ENCODE data around the gene PTGES. TPM values are rescaled to one million over a fixed set of nuclear protein-coding genes. Genes with fewer than 3 reads are reported as not detected.

The PTGES gene
- polyA plus RNA-seq, 1 of the 3 experiments (the other 2 are of a cell fraction), result 5.2 TPM

DNA sequence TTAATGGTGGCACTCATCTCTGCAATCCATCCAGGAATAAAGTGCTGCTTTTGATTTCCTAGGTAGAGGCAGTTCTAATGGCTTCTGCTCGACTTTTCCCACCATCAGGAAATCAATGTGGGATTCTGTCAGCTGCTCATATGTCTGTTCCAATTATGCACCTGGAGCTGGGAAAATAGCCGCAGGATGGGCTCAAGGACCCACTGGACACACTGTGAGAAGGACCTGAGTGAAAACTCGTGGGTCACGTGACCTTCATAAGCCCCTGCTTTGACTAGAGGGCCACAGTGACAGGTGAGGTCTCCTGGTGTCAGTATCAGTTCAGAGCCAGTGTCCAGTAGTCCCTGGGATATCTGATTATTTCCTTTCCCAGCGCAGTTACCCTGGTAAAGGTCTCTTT, 17.9 kb upstream of the PTGES start:
- 77% methylated on average over 5 of the region's 5 CpGs for WGBS (ENCODE audit: low lambda C conversion rate)
- Histone ChIP-seq H3K27me3 (ENCODE audit: insufficient read depth) (no peaks in the 10 kb centered on the region), H3K4me2 (no peak overlapping the region), H2AFZ (ENCODE audit: low read depth) (no peak overlapping the region), H3K9me2 (no peaks in the 10 kb centered on the region), H4K20me1 (ENCODE audit: insufficient read depth) (no peaks in the 10 kb centered on the region), H3K4me3 (ENCODE audit: low read depth in 2 of 2, low read length in 1 of 2) (no peak overlapping the region), H3K79me2 (ENCODE audit: insufficient read depth) (no peaks in the 10 kb centered on the region), H3K27ac (ENCODE audit: low read depth in 2 of 2, low read length in 1 of 2) (no peak overlapping the region), H3K9me3 (no peaks in the 10 kb centered on the region), H3F3A (replicated peaks; ENCODE audit: insufficient read depth) (no peaks in the 10 kb centered on the region), H3K9ac (no peak overlapping the region), H3K4me1 (ENCODE audit: control insufficient read depth in 1 of 2, insufficient read depth in 2 of 2, low read depth in 1 of 2, low read length in 1 of 2) (peaks cover 0 to 4% of the 10 kb centered on the region in 2 experiments; a peak in 1 of 4 replicates), H3K36me3 (replicated peaks in 1 of 2; ENCODE audit: control insufficient read depth in 1 of 2, insufficient read depth in 2 of 2, low read length in 1 of 2) (no peaks in the 10 kb centered on the region)
- no peak for DNase-seq
- TF ChIP-seq FOSL2 (IDR thresholded peaks at IDR 0.05; ENCODE audit: borderline replicate concordance, low read depth) (no peak), EP300 (IDR thresholded peaks at IDR 0.05; ENCODE audit: borderline replicate concordance in 1 of 2, low read depth in 1 of 2, low read length in 1 of 2) (no peak)
- ChIA-PET POLR2A (no interaction called here), CTCF (interaction anchor here (0.7 to 1.2 kb wide), 2 partner anchors 33 to 128 kb away, joined by 3 to 4 read pairs; no protein-coding TSS in a partner anchor)

DNA sequence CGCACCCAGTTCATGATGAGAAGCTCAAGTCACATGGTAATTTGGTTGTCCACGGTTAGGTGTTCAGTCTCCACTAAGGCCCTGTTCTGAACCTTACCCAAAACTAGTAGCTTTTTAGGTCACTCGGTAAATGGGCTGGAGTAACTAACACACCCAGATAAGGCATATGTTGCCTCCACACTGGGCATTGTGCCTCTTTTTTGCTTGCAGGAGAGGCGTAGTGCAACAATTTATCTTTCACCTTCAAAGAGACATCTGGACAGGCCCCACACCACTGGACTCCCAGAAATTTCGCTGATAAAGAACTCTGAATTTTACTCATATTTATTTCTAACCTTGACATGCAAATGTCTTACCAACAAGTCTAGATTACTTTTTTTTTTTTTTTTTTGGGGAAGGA, 16.8 kb upstream of the PTGES start:
- no peaks in the 10 kb centered on the region; a peak in 1 of 4 replicates for H3K4me1 ChIP-seq (ENCODE audit: control insufficient read depth in 1 of 2, insufficient read depth in 2 of 2, low read depth in 1 of 2, low read length in 1 of 2)
- no peak overlapping the region for H3K4me3 ChIP-seq (ENCODE audit: low read depth in 2 of 2, low read length in 1 of 2)
- TF ChIP-seq RXRA (IDR thresholded peaks at IDR 0.05; ENCODE audit: borderline replicate concordance, low read depth), result no peak
- no peak for TF ChIP-seq RFX5 (IDR thresholded peaks at IDR 0.05; ENCODE audit: low read length)
- no peaks in the 10 kb centered on the region for H3K27me3 ChIP-seq (ENCODE audit: insufficient read depth)
- H4K20me1 ChIP-seq (ENCODE audit: insufficient read depth), result no peaks in the 10 kb centered on the region
- no peaks in the 10 kb centered on the region for H3F3A ChIP-seq (replicated peaks; ENCODE audit: insufficient read depth)
- no peaks in the 10 kb centered on the region for H3K36me3 ChIP-seq (replicated peaks in 1 of 2; ENCODE audit: control insufficient read depth in 1 of 2, insufficient read depth in 2 of 2, low read length in 1 of 2)
- no peak overlapping the region for H3K9ac ChIP-seq
- WGBS (ENCODE audit: low lambda C conversion rate), result 81% methylated on average over 5 of the region's 5 CpGs
- no peak overlapping the region for H3K4me2 ChIP-seq
- ChIA-PET POLR2A (no interaction called here), CTCF (interaction anchor here (1.2 to 1.8 kb wide), 2 partner anchors 32 to 127 kb away, joined by 4 to 6 read pairs; no protein-coding TSS in a partner anchor)
- no peak overlapping the region for H2AFZ ChIP-seq (ENCODE audit: low read depth)
- H3K79me2 ChIP-seq (ENCODE audit: insufficient read depth), result no peaks in the 10 kb centered on the region
- no peak overlapping the region for H3K27ac ChIP-seq (ENCODE audit: low read depth in 2 of 2, low read length in 1 of 2)
- H3K9me3 ChIP-seq, result no peaks in the 10 kb centered on the region
- H3K9me2 ChIP-seq, result no peaks in the 10 kb centered on the region
- no peak for DNase-seq

DNA sequence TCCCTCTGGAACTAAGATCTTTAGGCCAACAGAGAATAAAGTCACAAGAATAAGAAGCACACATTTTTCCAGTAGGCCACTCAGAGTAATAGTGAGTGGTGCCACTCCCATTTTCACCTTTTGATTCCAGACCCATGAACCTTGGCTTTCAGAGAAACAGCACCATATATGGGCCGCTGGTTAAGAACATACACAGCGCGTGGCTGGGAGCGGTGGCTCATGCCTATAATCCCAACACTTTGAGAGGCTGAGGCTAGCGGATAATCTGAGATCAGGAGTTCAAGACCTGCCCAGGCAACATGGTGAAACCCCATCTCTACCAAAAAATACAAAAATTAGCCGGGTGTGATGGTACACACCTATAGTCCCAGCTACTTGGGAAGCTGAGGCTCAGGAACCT, 15.6 kb upstream of the PTGES start:
- no peaks in the 10 kb centered on the region for H3K9me3 ChIP-seq
- POLR2A ChIA-PET, result no interaction called here

More for the DNA sequence above, 15.6 kb upstream of the PTGES start:
- H4K20me1 ChIP-seq (ENCODE audit: insufficient read depth), result no peaks in the 10 kb centered on the region
- no peak overlapping the region for H3K27ac ChIP-seq (ENCODE audit: low read depth in 2 of 2, low read length in 1 of 2)
- no peak overlapping the region for H3K9ac ChIP-seq
- CTCF ChIA-PET, result interaction anchor here (1.8 to 2.9 kb wide), 2 partner anchors 30 to 42 kb away, joined by 6 to 14 read pairs; no protein-coding TSS in a partner anchor
- no peaks in the 10 kb centered on the region for H3K79me2 ChIP-seq (ENCODE audit: insufficient read depth)
- no peaks in the 10 kb centered on the region for H3K9me2 ChIP-seq
- 94% methylated on average over 6 of the region's 6 CpGs for WGBS (ENCODE audit: low lambda C conversion rate)
- H3K4me1 ChIP-seq (ENCODE audit: control insufficient read depth in 1 of 2, insufficient read depth in 2 of 2, low read depth in 1 of 2, low read length in 1 of 2), result no peaks in the 10 kb centered on the region
- H3K4me2 ChIP-seq, result no peak overlapping the region
- no peak for DNase-seq
- H3K4me3 ChIP-seq (ENCODE audit: low read depth in 2 of 2, low read length in 1 of 2), result no peak overlapping the region
- no peaks in the 10 kb centered on the region for H3K36me3 ChIP-seq (replicated peaks in 1 of 2; ENCODE audit: control insufficient read depth in 1 of 2, insufficient read depth in 2 of 2, low read length in 1 of 2)
- no peaks in the 10 kb centered on the region for H3F3A ChIP-seq (replicated peaks; ENCODE audit: insufficient read depth)
- no peak overlapping the region for H2AFZ ChIP-seq (ENCODE audit: low read depth)
- no peaks in the 10 kb centered on the region for H3K27me3 ChIP-seq (ENCODE audit: insufficient read depth)
- TF ChIP-seq, protein P1, sequence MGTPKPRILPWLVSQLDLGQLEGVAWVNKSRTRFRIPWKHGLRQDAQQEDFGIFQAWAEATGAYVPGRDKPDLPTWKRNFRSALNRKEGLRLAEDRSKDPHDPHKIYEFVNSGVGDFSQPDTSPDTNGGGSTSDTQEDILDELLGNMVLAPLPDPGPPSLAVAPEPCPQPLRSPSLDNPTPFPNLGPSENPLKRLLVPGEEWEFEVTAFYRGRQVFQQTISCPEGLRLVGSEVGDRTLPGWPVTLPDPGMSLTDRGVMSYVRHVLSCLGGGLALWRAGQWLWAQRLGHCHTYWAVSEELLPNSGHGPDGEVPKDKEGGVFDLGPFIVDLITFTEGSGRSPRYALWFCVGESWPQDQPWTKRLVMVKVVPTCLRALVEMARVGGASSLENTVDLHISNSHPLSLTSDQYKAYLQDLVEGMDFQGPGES (IDR thresholded peaks at IDR 0.05; ENCODE audit: low read depth, low read length), result no peak
- no peak for TF ChIP-seq SIN3A (IDR thresholded peaks at IDR 0.05; ENCODE audit: borderline replicate concordance, low read depth, low read length)
- no peak for TF ChIP-seq NFIC (IDR thresholded peaks at IDR 0.05; ENCODE audit: borderline replicate concordance)
- TF ChIP-seq ELF1 (IDR thresholded peaks at IDR 0.05), result no peak
- TF ChIP-seq GABPA (IDR thresholded peaks at IDR 0.05; ENCODE audit: low read depth), result no peak
- TF ChIP-seq EZH2phosphoT487 (IDR thresholded peaks at IDR 0.05; ENCODE audit: borderline replicate concordance, low read depth), result no peak

All from SK-N-SH (cell line).